ENCODE results near the gene ZDHHC14.

Gene ZDHHC14

GRCh38 chr6:157641837-157642236, 260.8 kb downstream of the ZDHHC14 start:
- H3K9me3 ChIP-seq (ENCODE audit: insufficient read depth, low read length): no peaks in the 10 kb centered on the region
- no peak overlapping the region for H3K9ac ChIP-seq (ENCODE audit: low read length)
- H3K4me2 ChIP-seq (ENCODE audit: low read depth, low read length, poor library complexity, severe bottlenecking): no peak overlapping the region
- TF ChIP-seq EZH2phosphoT487 (conservative IDR thresholded peaks at IDR 0.05; ENCODE audit: low read length) (no peak), CTCF (IDR thresholded peaks at IDR 0.05; ENCODE audit: insufficient read depth, low read length, poor library complexity, severe bottlenecking) (no peak)
- no peaks in the 10 kb centered on the region for H3K79me2 ChIP-seq (ENCODE audit: insufficient read depth, low read length)
- no peak overlapping the region for H2AFZ ChIP-seq (ENCODE audit: low read depth, low read length, severe bottlenecking)
- no peak overlapping the region for H3K4me3 ChIP-seq (ENCODE audit: insufficient read depth, low read length, poor library complexity, severe bottlenecking)
- no peak overlapping the region for H3K27ac ChIP-seq (ENCODE audit: low read depth, low read length)
- no peaks in the 10 kb centered on the region for H4K20me1 ChIP-seq (ENCODE audit: low read depth, low read length)
- H3K27me3 ChIP-seq (ENCODE audit: low read length): no peaks in the 10 kb centered on the region
- H3K36me3 ChIP-seq (ENCODE audit: low read length): no peaks in the 10 kb centered on the region
- no peaks in the 10 kb centered on the region for H3F3A ChIP-seq (ENCODE audit: insufficient read depth)
- no peaks in the 10 kb centered on the region for H3K9me2 ChIP-seq (replicated peaks; ENCODE audit: insufficient read depth, low read length)

GRCh38 chr6:157642736-157643135, 261.7 kb downstream of the ZDHHC14 start:
- no peaks in the 10 kb centered on the region for H3K79me2 ChIP-seq (ENCODE audit: insufficient read depth, low read length)
- no peak overlapping the region for H3K27ac ChIP-seq (ENCODE audit: low read depth, low read length)
- TF ChIP-seq CTCF (IDR thresholded peaks at IDR 0.05; ENCODE audit: insufficient read depth, low read length, poor library complexity, severe bottlenecking) (no peak), EZH2phosphoT487 (conservative IDR thresholded peaks at IDR 0.05; ENCODE audit: low read length) (no peak)
- no peak overlapping the region for H3K4me2 ChIP-seq (ENCODE audit: low read depth, low read length, poor library complexity, severe bottlenecking)
- no peak overlapping the region for H3K9ac ChIP-seq (ENCODE audit: low read length)
- no peaks in the 10 kb centered on the region for H3K27me3 ChIP-seq (ENCODE audit: low read length)
- no peaks in the 10 kb centered on the region for H3F3A ChIP-seq (ENCODE audit: insufficient read depth)
- no peaks in the 10 kb centered on the region for H4K20me1 ChIP-seq (ENCODE audit: low read depth, low read length)
- H2AFZ ChIP-seq (ENCODE audit: low read depth, low read length, severe bottlenecking): no peak overlapping the region
- no peaks in the 10 kb centered on the region for H3K9me3 ChIP-seq (ENCODE audit: insufficient read depth, low read length)
- H3K36me3 ChIP-seq (ENCODE audit: low read length): no peaks in the 10 kb centered on the region
- H3K4me3 ChIP-seq (ENCODE audit: insufficient read depth, low read length, poor library complexity, severe bottlenecking): no peak overlapping the region
- H3K9me2 ChIP-seq (replicated peaks; ENCODE audit: insufficient read depth, low read length): no peaks in the 10 kb centered on the region

GRCh38 chr6:157644043-157644810, 263.2 kb downstream of the ZDHHC14 start:
- Histone ChIP-seq H3K27me3 (ENCODE audit: low read length) (no peaks in the 10 kb centered on the region), H3F3A (ENCODE audit: insufficient read depth) (no peaks in the 10 kb centered on the region), H3K4me3 (ENCODE audit: insufficient read depth, low read length, poor library complexity, severe bottlenecking) (no peak overlapping the region), H3K27ac (ENCODE audit: low read depth, low read length) (no peak overlapping the region), H4K20me1 (ENCODE audit: low read depth, low read length) (no peaks in the 10 kb centered on the region), H2AFZ (ENCODE audit: low read depth, low read length, severe bottlenecking) (no peak overlapping the region), H3K9me2 (replicated peaks; ENCODE audit: insufficient read depth, low read length) (no peaks in the 10 kb centered on the region), H3K79me2 (ENCODE audit: insufficient read depth, low read length) (no peaks in the 10 kb centered on the region), H3K36me3 (ENCODE audit: low read length) (no peaks in the 10 kb centered on the region), H3K9ac (ENCODE audit: low read length) (no peak overlapping the region), H3K4me2 (ENCODE audit: low read depth, low read length, poor library complexity, severe bottlenecking) (no peak overlapping the region), H3K9me3 (ENCODE audit: insufficient read depth, low read length) (no peaks in the 10 kb centered on the region)
- TF ChIP-seq CTCF (IDR thresholded peaks at IDR 0.05; ENCODE audit: insufficient read depth, low read length, poor library complexity, severe bottlenecking) (no peak), EZH2phosphoT487 (conservative IDR thresholded peaks at IDR 0.05; ENCODE audit: low read length) (no peak)
